Hepatocyte (in vitro differentiated cells): ENCODE data around the gene NPIPA5. TPM values are rescaled to one million over a fixed set of nuclear protein-coding genes. Genes with fewer than 3 reads are reported as not detected.
"Not testable (repeated sequence)": the region's sequence is repeated elsewhere in the genome, so short reads cannot be mapped to it uniquely, and the experiment has no call there.

ENCODE experiments used
- DNase-seq: peaks from one replicate; pipeline ENCODE4 v3.0.0-alpha.2; 2016; ENCODE audit warnings: low spot score
- H2AFZ ChIP-seq: fragments of 200-600 bp; sonication (generic); 2 replicates; pipeline ENCODE4 v1.6.0; 2016; ENCODE audit warnings: antibody characterized with exemption, mild to moderate bottlenecking
- H3K27ac ChIP-seq: fragments of 200-600 bp; sonication (generic); 2 replicates; pipeline ENCODE4 v1.5.1; 2016; ENCODE audit warnings: mild to moderate bottlenecking
- H3K27me3 ChIP-seq: fragments of 200-600 bp; sonication (generic); 2 replicates; pipeline ENCODE4 v1.6.1; 2016
- H3K36me3 ChIP-seq: fragments of 200-600 bp; sonication (generic); replicated peaks from 2 replicates; pipeline ENCODE4 v1.5.1; 2016; ENCODE audit warnings: low read depth; ENCODE audit not compliant: insufficient read depth
- H3K4me1 ChIP-seq: fragments of 200-600 bp; sonication (generic); 2 replicates; pipeline ENCODE4 v1.5.1; 2016; ENCODE audit warnings: mild to moderate bottlenecking, moderate library complexity; ENCODE audit not compliant: insufficient read depth
- H3K4me2 ChIP-seq: fragments of 200-600 bp; sonication (generic); 2 replicates; pipeline ENCODE4 v1.6.0; 2016
- H3K4me3 ChIP-seq: fragments of 200-600 bp; sonication (generic); 2 replicates; pipeline ENCODE4 v1.5.1; 2016; ENCODE audit warnings: mild to moderate bottlenecking
- H3K79me2 ChIP-seq: fragments of 200-600 bp; sonication (generic); 2 replicates; pipeline ENCODE4 v1.6.0; 2017; ENCODE audit warnings: mild to moderate bottlenecking
- H3K9me2 ChIP-seq: fragments of 200-600 bp; sonication (generic); replicated peaks from 2 replicates; pipeline ENCODE4 v1.6.0; 2017; ENCODE audit warnings: mild to moderate bottlenecking; ENCODE audit not compliant: insufficient read depth
- H3K9me3 ChIP-seq: fragments of 200-600 bp; sonication (generic); 2 replicates; pipeline ENCODE4 v1.5.1; 2016; ENCODE audit warnings: low read depth, mild to moderate bottlenecking
- H4K20me1 ChIP-seq: fragments of 200-600 bp; sonication (generic); 2 replicates; pipeline ENCODE4 v1.6.0; 2016; ENCODE audit warnings: mild to moderate bottlenecking; ENCODE audit not compliant: insufficient read depth, poor library complexity, severe bottlenecking
- CTCF ChIP-seq: fragments of 200-600 bp; sonication (generic); IDR thresholded peaks from 2 replicates; pipeline ENCODE4 v1.5.1; 2016; ENCODE audit warnings: antibody characterized with exemption, mild to moderate bottlenecking; ENCODE audit not compliant: poor library complexity
- EZH2 ChIP-seq: fragments of 200-600 bp; sonication (generic); IDR thresholded peaks from 2 replicates; pipeline ENCODE4 v1.6.1; 2016; ENCODE audit warnings: antibody characterized with exemption, mild to moderate bottlenecking, borderline replicate concordance
- EZH2phosphoT487 ChIP-seq: fragments of 200-600 bp; sonication (generic); IDR thresholded peaks from one replicate; pipeline ENCODE4 v1.6.1; 2018; ENCODE audit warnings: antibody characterized with exemption, mild to moderate bottlenecking, low read depth, moderate library complexity; ENCODE audit not compliant: unreplicated experiment, severe bottlenecking
- WGBS: methylation state at CpG from one replicate; pipeline ENCODE4 v1.1.6; 2016; ENCODE audit warnings: low lambda C conversion rate; ENCODE audit errors: missing lambda C conversion rate; 5-methylcytosine and 5-hydroxymethylcytosine counted together
- polyA plus RNA-seq: library from polyadenylated mRNA; unstranded; fragments of >200 nt; fragmentation: Nextera tagmentation; extraction: Ambion mirVana; gene quantifications from 2 replicates; pipeline ENCODE4 v1.2.1, GENCODE V29; 2016
- total RNA-seq: library from RNA; depleted of rRNA; stranded (reverse); fragments of >200 nt; gene quantifications from 2 replicates; pipeline ENCODE4 v1.2.3, GENCODE V29; 2014

Gene NPIPA5
- total and polyA plus RNA-seq, 2 experiments from 2014 or later: 0.77 TPM; not detected in 1

DNA sequence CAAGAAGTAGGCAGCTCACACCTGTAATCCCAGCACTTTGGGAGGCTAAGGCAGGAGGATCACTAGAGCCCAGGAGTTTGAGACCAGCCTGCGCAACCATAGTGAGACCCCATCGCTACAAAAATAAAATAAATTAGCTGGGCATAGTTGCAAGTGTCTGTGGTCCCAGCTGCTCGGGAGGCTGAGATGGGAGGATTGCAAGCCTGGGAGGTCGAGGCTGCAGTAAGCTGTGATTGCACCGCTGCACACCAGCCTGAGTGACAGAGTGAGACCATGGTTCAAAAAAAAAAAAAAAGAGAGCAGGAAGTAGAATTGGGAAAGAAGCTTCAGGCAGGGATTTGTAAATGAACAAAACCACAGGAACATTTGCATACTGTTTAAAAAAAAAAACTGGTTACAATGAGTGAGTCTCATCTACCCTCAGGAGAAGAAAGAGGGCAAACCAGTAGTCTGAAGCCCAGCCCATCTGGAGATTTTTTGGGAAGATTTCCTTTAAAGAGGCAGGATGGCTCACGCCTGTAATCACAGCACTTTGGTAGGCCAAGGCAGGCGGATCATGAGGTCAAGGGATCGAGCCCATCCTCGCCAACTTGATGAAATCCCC is 25.4 kb upstream of the NPIPA5 start:
- no peak for DNase-seq
- Histone ChIP-seq H3K27me3 (peaks cover 3% of the 10 kb centered on the region), H3K4me1 (no peaks in the 10 kb centered on the region), H3K79me2 (no peaks in the 10 kb centered on the region), H3K36me3 (no peaks in the 10 kb centered on the region), H3K4me2 (no peak overlapping the region), H3K9me3 (no peaks in the 10 kb centered on the region), H3K27ac (no peak overlapping the region), H3K4me3 (no peak overlapping the region), H2AFZ (no peak overlapping the region), H4K20me1 (no peaks in the 10 kb centered on the region), H3K9me2 (no peaks in the 10 kb centered on the region)
- WGBS: 94% methylated on average over 9 of the region's 9 CpGs
- no peak for TF ChIP-seq EZH2
- no peak for TF ChIP-seq EZH2phosphoT487
- TF ChIP-seq CTCF: no peak

- TF ChIP-seq EZH2: no peak
- TF ChIP-seq CTCF: no peak
- no peak for TF ChIP-seq EZH2phosphoT487
- H3K4me3 ChIP-seq: no peak overlapping the region
- H3K9me2 ChIP-seq: no peaks in the 10 kb centered on the region
- H4K20me1 ChIP-seq: no peaks in the 10 kb centered on the region
- no peaks in the 10 kb centered on the region for H3K79me2 ChIP-seq
- DNase-seq: no peak
- H3K4me2 ChIP-seq: no peak overlapping the region
- H3K4me1 ChIP-seq: no peaks in the 10 kb centered on the region
- no peak overlapping the region for H2AFZ ChIP-seq
- H3K27ac ChIP-seq: no peak overlapping the region
- 89% methylated on average over 3 of the region's 3 CpGs for WGBS
- H3K36me3 ChIP-seq: no peaks in the 10 kb centered on the region
- peaks cover 3% of the 10 kb centered on the region for H3K27me3 ChIP-seq
- no peaks in the 10 kb centered on the region for H3K9me3 ChIP-seq
These were observed 23.9 kb upstream of the NPIPA5 start for GRCh38 chr16:15401972-15402371.

GRCh38 chr16:15400314-15400713 is 22.2 kb upstream of the NPIPA5 start:
- H4K20me1 ChIP-seq, H3K79me2 ChIP-seq, H2AFZ ChIP-seq, H3K4me2 ChIP-seq, H3K36me3 ChIP-seq, H3K4me3 ChIP-seq, H3K27ac ChIP-seq, H3K9me2 ChIP-seq, H3K4me1 ChIP-seq, DNase-seq, H3K27me3 ChIP-seq, H3K9me3 ChIP-seq: not testable (repeated sequence)
- 95% methylated on average over 6 of the region's 6 CpGs for WGBS

GRCh38 chr16:15399317-15399716 is 21.2 kb upstream of the NPIPA5 start:
- TF ChIP-seq EZH2phosphoT487: no peak
- TF ChIP-seq CTCF: no peak
- no peak for TF ChIP-seq EZH2
- Histone ChIP-seq H3K4me3 (no peak overlapping the region), H2AFZ (no peak overlapping the region), H3K9me2 (no peaks in the 10 kb centered on the region), H3K27me3 (peaks cover 3% of the 10 kb centered on the region), H4K20me1 (no peaks in the 10 kb centered on the region), H3K9me3 (no peaks in the 10 kb centered on the region), H3K36me3 (no peaks in the 10 kb centered on the region), H3K4me2 (no peak overlapping the region), H3K27ac (no peak overlapping the region), H3K4me1 (no peaks in the 10 kb centered on the region), H3K79me2 (no peaks in the 10 kb centered on the region)
- 88% methylated on average over 3 of the region's 3 CpGs for WGBS
- no peak for DNase-seq
